Measurements from ENCODE around the gene TMCO2.

Gene TMCO2

GRCh38 chr1:40266786-40267535 lies 19.2 kb downstream of the TMCO2 start:
- peaks cover 7% of the 10 kb centered on the region for H3K36me3 ChIP-seq (ENCODE audit: control insufficient read depth, insufficient read depth, low read length)
- no peak overlapping the region for H3K4me3 ChIP-seq (replicated peaks; ENCODE audit: low read depth, low read length)
- no peak for DNase-seq (ENCODE audit: extremely low read depth, insufficient read length)
- no peaks in the 10 kb centered on the region for H3K27me3 ChIP-seq (replicated peaks; ENCODE audit: control insufficient read depth, insufficient read depth, low read length)
- no peak for TF ChIP-seq CTCF (IDR thresholded peaks at IDR 0.05; ENCODE audit: insufficient read depth, low read length, poor library complexity, severe bottlenecking)

GRCh38 chr1:40267767-40268187 lies 20.0 kb downstream of the TMCO2 start:
- DNase-seq (ENCODE audit: extremely low read depth, insufficient read length) = no peak
- peaks cover 5% of the 10 kb centered on the region for H3K36me3 ChIP-seq (ENCODE audit: control insufficient read depth, insufficient read depth, low read length)
- TF ChIP-seq CTCF (IDR thresholded peaks at IDR 0.05; ENCODE audit: insufficient read depth, low read length, poor library complexity, severe bottlenecking) = no peak
- no peaks in the 10 kb centered on the region for H3K27me3 ChIP-seq (replicated peaks; ENCODE audit: control insufficient read depth, insufficient read depth, low read length)
- no peak overlapping the region for H3K4me3 ChIP-seq (replicated peaks; ENCODE audit: low read depth, low read length)

- Histone ChIP-seq H3K4me3 (replicated peaks; ENCODE audit: low read depth, low read length) (no peak overlapping the region), H3K27me3 (replicated peaks; ENCODE audit: control insufficient read depth, insufficient read depth, low read length) (no peaks in the 10 kb centered on the region), H3K36me3 (ENCODE audit: control insufficient read depth, insufficient read depth, low read length) (peaks cover 6% of the 10 kb centered on the region)
- TF ChIP-seq CTCF (IDR thresholded peaks at IDR 0.05; ENCODE audit: insufficient read depth, low read length, poor library complexity, severe bottlenecking) = no peak
- no peak for DNase-seq (ENCODE audit: extremely low read depth, insufficient read length)
Measured at GRCh38 chr1:40268211-40268610, 20.5 kb downstream of the TMCO2 start.

GRCh38 chr1:40270152-40270834 lies 22.6 kb downstream of the TMCO2 start:
- DNase-seq (ENCODE audit: extremely low read depth, insufficient read length) = no peak
- no peak for TF ChIP-seq CTCF (IDR thresholded peaks at IDR 0.05; ENCODE audit: insufficient read depth, low read length, poor library complexity, severe bottlenecking)
- no peaks in the 10 kb centered on the region for H3K27me3 ChIP-seq (replicated peaks; ENCODE audit: control insufficient read depth, insufficient read depth, low read length)
- no peak overlapping the region for H3K4me3 ChIP-seq (replicated peaks; ENCODE audit: low read depth, low read length)
- peaks cover 12% of the 10 kb centered on the region for H3K36me3 ChIP-seq (ENCODE audit: control insufficient read depth, insufficient read depth, low read length)

GRCh38 chr1:40272653-40273213 lies 25.0 kb downstream of the TMCO2 start:
- peaks cover 16% of the 10 kb centered on the region for H3K36me3 ChIP-seq (ENCODE audit: control insufficient read depth, insufficient read depth, low read length)
- H3K4me3 ChIP-seq (replicated peaks; ENCODE audit: low read depth, low read length) = no peak overlapping the region
- DNase-seq (ENCODE audit: extremely low read depth, insufficient read length) = no peak
- TF ChIP-seq CTCF (IDR thresholded peaks at IDR 0.05; ENCODE audit: insufficient read depth, low read length, poor library complexity, severe bottlenecking) = no peak
- H3K27me3 ChIP-seq (replicated peaks; ENCODE audit: control insufficient read depth, insufficient read depth, low read length) = no peaks in the 10 kb centered on the region
